K562 (cell line): Measurements from ENCODE around the gene HAUS5. TPM values are rescaled to one million over a fixed set of nuclear protein-coding genes. Genes with fewer than 3 reads are reported as not detected.

Source experiments
- CREBBP ChIP-seq: IDR thresholded peaks from one replicate; pipeline ENCODE4 v1.6.1; 2012; ENCODE audit warnings: low read depth, mild to moderate bottlenecking, control low read depth, inconsistent platforms, low read length
- EP300 ChIP-seq: IDR thresholded peaks from 2 replicates; pipeline ENCODE4 v1.6.1; 2012; ENCODE audit warnings: low read length, improper control_type of control experiment
- FOXJ3 ChIP-seq: sonication (generic); formaldehyde crosslinking; IDR thresholded peaks from 2 replicates; pipeline ENCODE4 v1.4.0; 2020; ENCODE audit warnings: mild to moderate bottlenecking, missing genetic modification reagents
- GABPB1 ChIP-seq: sonication (generic); formaldehyde crosslinking; IDR thresholded peaks from 2 replicates; pipeline ENCODE4 v1.8.0; 2022; ENCODE audit warnings: mild to moderate bottlenecking, missing genetic modification reagents
- JUNB ChIP-seq: fragments of 450-650 bp; formaldehyde crosslinking; conservative IDR thresholded peaks from 2 replicates; pipeline ENCODE4 v1.4.0; 2020; ENCODE audit warnings: mild to moderate bottlenecking
- KLF6 ChIP-seq: fragments of 250-450 bp; sonication (Bioruptor Pico); IDR thresholded peaks from 2 replicates; pipeline ENCODE4 v1.4.0; 2020; ENCODE audit warnings: mild to moderate bottlenecking, moderate library complexity, borderline replicate concordance
- NELFE ChIP-seq: IDR thresholded peaks from 2 replicates; pipeline ENCODE4 v1.6.1; 2011; ENCODE audit warnings: mild to moderate bottlenecking; ENCODE audit not compliant: insufficient read depth, insufficient read length
- NFIC ChIP-seq: fragments of 450-650 bp; IDR thresholded peaks from 2 replicates; pipeline ENCODE4 v1.6.1; 2017; ENCODE audit warnings: mild to moderate bottlenecking, inconsistent platforms
- PHTF2 ChIP-seq: fragments of 250-450 bp; sonication (Bioruptor Pico); IDR thresholded peaks from 2 replicates; pipeline ENCODE4 v1.5.0; 2021; ENCODE audit warnings: mild to moderate bottlenecking
- POLR3A ChIP-seq: IDR thresholded peaks from 2 replicates; pipeline ENCODE4 v1.6.1; 2011; ENCODE audit warnings: borderline replicate concordance, mild to moderate bottlenecking, moderate library complexity; ENCODE audit not compliant: insufficient read length, insufficient read depth; ENCODE audit errors: extremely low read depth
- SMARCC2 ChIP-seq: fragments of 450-650 bp; IDR thresholded peaks from 2 replicates; pipeline ENCODE4 v1.6.1; 2017; ENCODE audit warnings: antibody characterized with exemption, moderate library complexity, mild to moderate bottlenecking, low read depth
- SP2 ChIP-seq: IDR thresholded peaks from 2 replicates; pipeline ENCODE4 v1.6.1; 2011; ENCODE audit warnings: mild to moderate bottlenecking, low read depth, low read length, moderate library complexity; ENCODE audit not compliant: poor library complexity, severe bottlenecking; ENCODE audit errors: extremely low read depth
- SRSF3 ChIP-seq: fragments of 200-400 bp; formaldehyde crosslinking; IDR thresholded peaks from 2 replicates; pipeline ENCODE4 v1.6.1; 2016; ENCODE audit warnings: mild to moderate bottlenecking, low read length, moderate library complexity; ENCODE audit not compliant: insufficient read depth
- U2AF1 ChIP-seq: fragments of 200-400 bp; formaldehyde crosslinking; optimal IDR thresholded peaks from 2 replicates; pipeline ENCODE3; 2017; ENCODE audit warnings: mild to moderate bottlenecking, low read depth, low read length, moderate library complexity
- U2AF2 ChIP-seq: fragments of 200-400 bp; formaldehyde crosslinking; optimal IDR thresholded peaks from 2 replicates; pipeline ENCODE3; 2017; ENCODE audit warnings: low read depth, mild to moderate bottlenecking, low read length
- ZNF12 ChIP-seq: sonication (generic); formaldehyde crosslinking; IDR thresholded peaks from 2 replicates; pipeline ENCODE4 v1.4.0; 2020; ENCODE audit warnings: mild to moderate bottlenecking, missing genetic modification reagents
- ZNF197 ChIP-seq: fragments of 200-800 bp; sonication (Bioruptor generic); IDR thresholded peaks from 2 replicates; pipeline ENCODE4 v1.6.1; 2016; ENCODE audit warnings: low read depth, missing genetic modification characterization, missing compliant biosample characterization
- polyA plus RNA-seq, 8 experiments: library from polyadenylated mRNA; depleted of rRNA in 4 of 8; stranded (reverse) in 5 of 8; unstranded in 3 of 8; fragments of >200 nt; fragmentation: Nextera tagmentation in 2 of 8; fragmentation: Illumina TruSeq in 1 of 8; extraction: Ambion mirVana in 2 of 8; extraction: Trizol in 1 of 8; gene quantifications; 2 replicates each; pipeline versions ENCODE4 v1.2.1 to v1.2.3, GENCODE V29; 2011 to 2014; ENCODE audit warnings: inconsistent platforms in 1 of 8, missing spikeins in 1 of 8
- total RNA-seq, 7 experiments: library from RNA; depleted of rRNA in 6 of 7; stranded (reverse); fragments of >200 nt in 6 of 7; fragmentation: Illumina TruSeq in 2 of 7; extraction: Trizol in 2 of 7; gene quantifications; 2 replicates each; pipeline versions ENCODE4 v1.2.1 to v1.2.3, GENCODE V29; 2011 to 2021; ENCODE audit warnings: low replicate concordance in 1 of 7
- TF ChIP-seq, protein P1 (sequence below): sonication (generic); formaldehyde crosslinking; IDR thresholded peaks from 2 replicates; pipeline ENCODE4 v1.9.0; 2022; ENCODE audit warnings: mild to moderate bottlenecking, missing genetic modification reagents
- TF ChIP-seq, protein P2 (sequence below): fragments of 250-450 bp; sonication (Bioruptor Pico); IDR thresholded peaks from 2 replicates; pipeline ENCODE4 v1.4.0; 2020; ENCODE audit warnings: borderline replicate concordance
- TF ChIP-seq, protein P3 (sequence below): conservative IDR thresholded peaks from 2 replicates; pipeline ENCODE4 v1.6.1; 2011; ENCODE audit warnings: low read depth, mild to moderate bottlenecking, low read length; ENCODE audit not compliant: control insufficient read depth
- TF ChIP-seq, protein P4 (sequence below): sonication (generic); formaldehyde crosslinking; IDR thresholded peaks from 2 replicates; pipeline ENCODE4 v1.5.0; 2020; ENCODE audit warnings: missing genetic modification reagents
- TF ChIP-seq, protein P5 (sequence below): fragments of 450-650 bp; IDR thresholded peaks from 2 replicates; pipeline ENCODE4 v1.6.1; 2017; ENCODE audit warnings: mild to moderate bottlenecking, moderate library complexity

HAUS5 gene
- total and polyA plus RNA-seq, 9 of the 15 experiments (the other 6 are each of a cell fraction or from before 2014, with no cell fraction given) = 3.5 to 41.3 (median 14.2) TPM

DNA sequence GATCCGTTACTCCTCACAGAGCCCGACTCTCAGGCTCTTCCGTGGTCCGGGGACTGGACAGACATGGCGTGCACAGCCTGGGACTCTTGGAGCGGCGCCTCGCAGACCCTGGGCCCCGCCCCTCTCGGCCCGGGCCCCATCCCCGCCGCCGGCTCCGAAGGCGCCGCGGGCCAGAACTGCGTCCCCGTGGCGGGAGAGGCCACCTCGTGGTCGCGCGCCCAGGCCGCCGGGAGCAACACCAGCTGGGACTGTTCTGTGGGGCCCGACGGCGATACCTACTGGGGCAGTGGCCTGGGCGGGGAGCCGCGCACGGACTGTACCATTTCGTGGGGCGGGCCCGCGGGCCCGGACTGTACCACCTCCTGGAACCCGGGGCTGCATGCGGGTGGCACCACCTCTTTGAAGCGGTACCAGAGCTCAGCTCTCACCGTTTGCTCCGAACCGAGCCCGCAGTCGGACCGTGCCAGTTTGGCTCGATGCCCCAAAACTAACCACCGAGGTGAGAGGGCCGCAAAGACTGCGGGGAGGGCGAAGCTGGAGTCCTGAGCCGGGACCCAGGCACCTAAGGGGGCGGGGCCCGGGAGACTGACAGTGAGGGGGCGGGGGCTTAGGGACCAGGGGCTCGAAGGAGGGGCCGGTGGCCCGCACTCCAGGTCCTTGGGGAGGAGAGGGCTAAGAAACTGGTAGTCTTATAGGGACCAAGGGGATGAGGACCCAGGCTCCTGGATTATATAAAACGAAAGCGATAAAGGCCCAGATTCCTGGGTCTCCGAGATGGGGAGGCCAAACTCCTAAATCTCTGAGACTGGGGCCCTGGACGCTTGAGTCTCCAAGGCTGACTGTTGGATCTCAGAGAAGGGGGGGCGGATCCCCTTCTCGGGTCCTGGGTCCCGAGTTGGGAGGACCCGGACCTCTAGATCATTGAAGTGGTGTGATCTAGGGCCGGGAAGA, 31.0 kb downstream of the HAUS5 start (continued):
- TF ChIP-seq SMARCC2 = no peak
- TF ChIP-seq, protein P1, sequence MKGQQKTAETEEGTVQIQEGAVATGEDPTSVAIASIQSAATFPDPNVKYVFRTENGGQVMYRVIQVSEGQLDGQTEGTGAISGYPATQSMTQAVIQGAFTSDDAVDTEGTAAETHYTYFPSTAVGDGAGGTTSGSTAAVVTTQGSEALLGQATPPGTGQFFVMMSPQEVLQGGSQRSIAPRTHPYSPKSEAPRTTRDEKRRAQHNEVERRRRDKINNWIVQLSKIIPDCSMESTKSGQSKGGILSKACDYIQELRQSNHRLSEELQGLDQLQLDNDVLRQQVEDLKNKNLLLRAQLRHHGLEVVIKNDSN (CRISPR knock-in tag) = no peak
- TF ChIP-seq GABPB1 = peak; percentile 71
- no peak for TF ChIP-seq U2AF2
- TF ChIP-seq CREBBP = no peak
- TF ChIP-seq U2AF1 = no peak
- TF ChIP-seq, protein P2, sequence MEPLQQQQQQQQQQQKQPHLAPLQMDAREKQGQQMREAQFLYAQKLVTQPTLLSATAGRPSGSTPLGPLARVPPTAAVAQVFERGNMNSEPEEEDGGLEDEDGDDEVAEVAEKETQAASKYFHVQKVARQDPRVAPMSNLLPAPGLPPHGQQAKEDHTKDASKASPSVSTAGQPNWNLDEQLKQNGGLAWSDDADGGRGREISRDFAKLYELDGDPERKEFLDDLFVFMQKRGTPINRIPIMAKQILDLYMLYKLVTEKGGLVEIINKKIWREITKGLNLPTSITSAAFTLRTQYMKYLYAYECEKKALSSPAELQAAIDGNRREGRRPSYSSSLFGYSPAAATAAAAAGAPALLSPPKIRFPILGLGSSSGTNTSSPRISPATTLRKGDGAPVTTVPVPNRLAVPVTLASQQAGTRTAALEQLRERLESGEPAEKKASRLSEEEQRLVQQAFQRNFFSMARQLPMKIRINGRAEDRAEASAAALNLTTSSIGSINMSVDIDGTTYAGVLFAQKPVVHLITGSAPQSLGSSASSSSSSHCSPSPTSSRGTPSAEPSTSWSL (CRISPR knock-in tag) = 0 out of 2 replicates have a peak, but pooled peaks have one; percentile 22
- TF ChIP-seq SRSF3 = no peak
- no peak for TF ChIP-seq EP300
- no peak for TF ChIP-seq JUNB (CRISPR knock-in tag)
- TF ChIP-seq SP2 = no peak
- no peak for TF ChIP-seq ZNF197 (CRISPR knock-in tag)
- TF ChIP-seq, protein P3, sequence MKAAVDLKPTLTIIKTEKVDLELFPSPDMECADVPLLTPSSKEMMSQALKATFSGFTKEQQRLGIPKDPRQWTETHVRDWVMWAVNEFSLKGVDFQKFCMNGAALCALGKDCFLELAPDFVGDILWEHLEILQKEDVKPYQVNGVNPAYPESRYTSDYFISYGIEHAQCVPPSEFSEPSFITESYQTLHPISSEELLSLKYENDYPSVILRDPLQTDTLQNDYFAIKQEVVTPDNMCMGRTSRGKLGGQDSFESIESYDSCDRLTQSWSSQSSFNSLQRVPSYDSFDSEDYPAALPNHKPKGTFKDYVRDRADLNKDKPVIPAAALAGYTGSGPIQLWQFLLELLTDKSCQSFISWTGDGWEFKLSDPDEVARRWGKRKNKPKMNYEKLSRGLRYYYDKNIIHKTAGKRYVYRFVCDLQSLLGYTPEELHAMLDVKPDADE = peak; percentile 76
- TF ChIP-seq ZNF12 (CRISPR knock-in tag) = 0 out of 2 replicates have a peak, but pooled peaks have one; percentile 46
- TF ChIP-seq PHTF2 = no peak
- TF ChIP-seq, protein P4, sequence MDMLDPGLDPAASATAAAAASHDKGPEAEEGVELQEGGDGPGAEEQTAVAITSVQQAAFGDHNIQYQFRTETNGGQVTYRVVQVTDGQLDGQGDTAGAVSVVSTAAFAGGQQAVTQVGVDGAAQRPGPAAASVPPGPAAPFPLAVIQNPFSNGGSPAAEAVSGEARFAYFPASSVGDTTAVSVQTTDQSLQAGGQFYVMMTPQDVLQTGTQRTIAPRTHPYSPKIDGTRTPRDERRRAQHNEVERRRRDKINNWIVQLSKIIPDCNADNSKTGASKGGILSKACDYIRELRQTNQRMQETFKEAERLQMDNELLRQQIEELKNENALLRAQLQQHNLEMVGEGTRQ (CRISPR knock-in tag) = no peak
- no peak for TF ChIP-seq FOXJ3 (CRISPR knock-in tag)
- peak; percentile 67 for TF ChIP-seq NFIC
- TF ChIP-seq POLR3A = no peak
- TF ChIP-seq, protein P5, sequence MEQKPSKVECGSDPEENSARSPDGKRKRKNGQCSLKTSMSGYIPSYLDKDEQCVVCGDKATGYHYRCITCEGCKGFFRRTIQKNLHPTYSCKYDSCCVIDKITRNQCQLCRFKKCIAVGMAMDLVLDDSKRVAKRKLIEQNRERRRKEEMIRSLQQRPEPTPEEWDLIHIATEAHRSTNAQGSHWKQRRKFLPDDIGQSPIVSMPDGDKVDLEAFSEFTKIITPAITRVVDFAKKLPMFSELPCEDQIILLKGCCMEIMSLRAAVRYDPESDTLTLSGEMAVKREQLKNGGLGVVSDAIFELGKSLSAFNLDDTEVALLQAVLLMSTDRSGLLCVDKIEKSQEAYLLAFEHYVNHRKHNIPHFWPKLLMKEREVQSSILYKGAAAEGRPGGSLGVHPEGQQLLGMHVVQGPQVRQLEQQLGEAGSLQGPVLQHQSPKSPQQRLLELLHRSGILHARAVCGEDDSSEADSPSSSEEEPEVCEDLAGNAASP = no peak
- no peak for TF ChIP-seq NELFE
- no peak for TF ChIP-seq KLF6 (CRISPR knock-in tag)
